Activated CD4-positive, alpha-beta T cell treated with anti-CD3 and anti-CD28 coated beads, Interleukin-2, Interleukin-4, amounts not matched to agents 100 ng/mL and 50 ng/mL, durations not matched to agents 16 hours and 8 hours (primary cell): ENCODE measurements around the gene DCANP1.

Experiments
- DNase-seq: peaks from one replicate; pipeline ENCODE4 v3.0.0-alpha.2; 2020; ENCODE audit warnings: low spot score

DCANP1 gene

GRCh38 chr5:135456238-135457099, 9.3 kb upstream of the DCANP1 start:
- no peak for DNase-seq

DNA sequence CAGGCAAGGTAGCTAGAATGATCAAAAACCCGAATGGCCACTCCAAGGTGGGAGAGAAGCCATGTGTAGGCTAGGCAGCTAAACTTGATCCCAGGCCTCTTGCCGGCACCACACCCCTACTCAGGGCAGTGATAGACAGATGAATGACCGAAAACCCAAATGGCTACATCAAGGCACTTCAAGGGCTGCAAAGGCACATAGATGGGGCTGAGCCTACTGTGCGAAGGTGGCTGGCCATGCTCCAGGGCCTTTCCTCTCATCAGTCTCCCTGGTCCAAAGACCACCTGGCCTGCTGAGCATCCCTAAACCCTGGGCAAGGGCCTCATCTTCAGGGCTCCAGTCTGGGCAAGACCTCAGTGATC, 8.7 kb upstream of the DCANP1 start:
- no peak for DNase-seq

- no peak for DNase-seq
Measured at GRCh38 chr5:135454946-135455345, 7.8 kb upstream of the DCANP1 start.

DNA sequence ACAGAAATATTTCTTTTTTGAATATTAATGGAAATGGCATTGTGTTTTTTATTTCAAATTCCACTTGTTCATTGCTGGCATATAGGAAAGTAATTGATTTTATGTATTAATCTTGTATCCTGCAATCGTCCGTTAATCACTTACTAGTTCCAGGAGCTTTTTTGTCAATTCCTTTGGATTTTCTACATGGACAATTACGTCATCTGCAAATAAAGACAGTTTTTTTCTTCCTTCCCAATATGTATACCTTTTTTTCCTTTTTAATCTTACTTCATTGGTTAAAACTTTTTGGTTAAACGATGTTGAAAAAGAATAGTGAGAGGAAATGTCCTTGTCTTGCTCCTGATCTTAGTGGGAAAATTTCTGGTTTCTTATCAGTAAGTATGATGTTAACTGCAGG, 6.5 kb upstream of the DCANP1 start:
- no peak for DNase-seq

DNA sequence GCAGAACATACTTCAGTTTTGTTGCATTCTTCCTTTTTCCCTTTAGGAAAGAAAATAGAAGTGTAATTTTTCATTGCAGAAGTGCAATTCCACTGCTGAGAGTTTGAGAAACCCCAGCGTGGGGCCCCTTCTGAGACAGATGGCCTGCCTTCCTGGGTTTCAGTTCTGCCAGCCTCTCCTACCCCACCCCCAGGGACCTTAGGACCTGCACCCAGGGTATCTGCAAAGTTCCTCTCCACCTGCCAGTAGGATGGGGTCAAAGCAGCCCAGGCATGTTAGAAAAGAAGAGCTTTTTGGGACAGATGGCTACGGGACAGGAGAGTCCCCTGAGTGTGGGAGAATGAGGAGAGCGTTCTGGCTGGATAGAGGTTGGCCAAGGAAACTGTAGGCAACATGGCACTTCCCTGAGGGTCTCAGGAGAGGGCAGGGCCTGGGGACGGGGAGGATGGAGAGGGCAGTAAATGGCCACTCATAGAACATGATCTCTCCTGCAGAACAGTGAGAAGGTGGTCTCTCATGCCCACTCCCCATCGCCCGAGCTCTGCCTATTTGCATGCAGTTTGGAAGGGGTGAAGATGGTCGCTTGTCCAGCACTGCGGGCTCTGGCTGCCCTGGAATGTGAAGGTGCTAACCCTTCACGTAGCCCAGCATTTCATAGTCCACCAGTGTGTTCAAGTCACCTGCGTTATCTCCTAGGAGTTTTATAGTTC, 5.3 kb upstream of the DCANP1 start, which contains the start of gene TIFAB:
TSS of gene TIFAB (minus strand) at position 31 of the 710 bp plus-strand sequence. CDS start 2,412 bp downstream, outside the sequence.
- DNase-seq = no peak

DNA sequence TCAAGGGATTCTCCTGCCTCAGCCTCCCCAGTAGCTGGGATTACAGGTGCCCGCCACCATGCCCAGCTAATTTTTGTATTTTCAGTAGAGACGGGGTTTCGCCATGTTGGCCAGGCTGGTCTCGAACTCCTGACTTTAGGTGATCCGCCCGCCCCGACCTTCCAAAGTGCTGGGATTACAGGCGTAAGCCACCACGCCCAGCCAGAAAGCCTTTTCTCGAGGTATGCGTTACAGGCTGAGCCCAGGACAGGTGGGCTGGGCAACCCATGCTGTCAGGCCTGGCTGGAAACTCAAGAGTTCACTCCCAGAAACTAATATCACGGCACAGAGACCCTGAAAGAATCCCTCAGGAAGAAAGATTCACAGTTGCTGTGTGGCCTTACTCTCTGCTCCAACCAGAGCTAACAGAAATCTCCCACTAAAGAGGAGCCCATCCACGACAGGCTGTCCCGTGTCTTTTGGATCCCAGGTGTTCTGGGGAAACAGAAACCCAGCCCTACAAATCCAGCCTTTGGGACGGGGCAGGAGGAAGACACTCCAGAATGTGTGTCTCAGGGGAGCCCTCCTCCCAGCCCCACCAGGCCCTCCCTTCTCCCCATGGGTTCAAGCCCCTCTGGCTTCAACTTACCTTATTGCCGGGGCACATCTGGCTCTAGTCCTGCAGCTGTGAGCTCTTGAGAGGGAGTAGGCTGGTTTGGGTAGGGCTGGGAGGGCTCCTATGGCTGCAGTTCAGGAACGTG, 4.6 kb upstream of the DCANP1 start:
- no peak for DNase-seq

- no peak for DNase-seq
Measured at GRCh38 chr5:135450952-135451351, 3.8 kb upstream of the DCANP1 start.

DNA sequence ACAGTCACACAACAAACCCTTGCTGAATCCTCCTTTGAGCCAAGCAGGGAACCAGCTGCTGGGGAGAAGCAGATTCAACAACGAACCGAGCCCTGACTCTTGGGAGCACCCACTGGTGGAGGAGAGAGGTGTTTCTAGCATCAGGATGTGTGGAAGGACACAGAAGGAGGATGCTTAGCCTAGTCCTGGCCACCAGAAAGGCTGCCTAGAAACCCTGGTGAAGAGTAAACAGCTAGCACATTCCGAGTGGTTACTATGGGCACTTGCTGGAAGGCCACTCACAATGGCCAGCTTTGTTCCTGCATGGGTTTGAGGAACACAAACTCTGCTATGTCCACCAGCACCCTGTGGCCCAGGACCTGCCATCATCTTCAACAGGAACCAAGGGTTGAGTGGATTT, 3.2 kb upstream of the DCANP1 start:
- no peak for DNase-seq

GRCh38 chr5:135449644-135450043, 2.5 kb upstream of the DCANP1 start:
- DNase-seq = no peak

DNA sequence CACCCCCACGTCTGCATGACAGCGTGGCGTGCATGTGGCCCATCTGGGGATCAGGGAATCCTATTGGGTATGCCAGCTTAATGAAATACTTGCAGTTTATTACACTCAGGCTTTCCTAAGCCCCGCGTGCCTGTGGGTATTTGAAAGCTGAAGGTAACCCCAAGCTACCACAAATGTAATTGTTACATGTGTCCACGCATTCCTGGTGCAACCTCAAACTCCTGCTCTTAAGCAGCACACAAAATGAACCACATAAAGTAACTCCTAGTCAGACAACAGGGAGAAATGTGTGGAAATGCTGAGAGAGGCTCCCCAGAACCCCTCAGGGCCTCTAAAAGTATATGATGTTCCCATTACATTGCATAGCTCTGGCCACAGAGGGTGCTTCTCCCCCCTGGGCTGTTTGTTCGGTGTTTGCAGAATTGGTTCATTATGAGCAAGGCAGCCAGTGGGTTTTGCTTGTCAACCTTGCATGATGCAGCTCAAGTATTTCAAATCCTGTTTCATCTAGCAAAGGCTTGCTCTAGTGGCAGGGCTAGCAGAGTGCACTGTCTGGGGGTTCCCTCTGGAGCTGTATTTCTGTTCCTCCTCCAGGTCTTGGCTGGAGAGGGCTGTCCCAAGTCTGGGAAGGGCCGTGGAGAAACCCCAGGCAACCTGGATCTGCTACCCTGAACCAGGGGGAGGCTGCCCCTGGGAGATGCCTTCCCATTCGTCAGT, 1.8 kb upstream of the DCANP1 start:
- DNase-seq = no peak

- DNase-seq = no peak
Measured at GRCh38 chr5:135448071-135448739, 1.1 kb upstream of the DCANP1 start.

DNA sequence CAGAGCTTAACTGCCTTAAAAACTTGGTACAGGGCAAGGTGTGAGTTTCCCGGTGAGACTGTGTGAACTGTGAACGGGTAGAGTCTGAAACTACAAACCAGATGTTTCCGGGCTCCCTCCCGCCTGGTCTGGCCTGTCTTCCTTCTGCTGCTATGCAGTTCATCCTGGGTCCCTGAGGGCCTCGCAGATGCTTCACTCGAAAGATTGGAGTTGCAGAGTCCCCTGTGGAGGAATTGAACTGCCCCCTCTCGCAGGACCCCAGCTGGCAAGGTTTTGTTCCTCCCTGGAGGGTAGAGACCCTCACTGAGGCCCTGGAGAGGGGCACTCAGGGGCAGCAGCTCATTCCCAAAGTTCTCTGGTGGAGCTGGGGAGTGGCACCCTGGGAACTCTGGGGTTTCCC, 533 bp downstream of the DCANP1 start:
- DNase-seq = no peak

DNA sequence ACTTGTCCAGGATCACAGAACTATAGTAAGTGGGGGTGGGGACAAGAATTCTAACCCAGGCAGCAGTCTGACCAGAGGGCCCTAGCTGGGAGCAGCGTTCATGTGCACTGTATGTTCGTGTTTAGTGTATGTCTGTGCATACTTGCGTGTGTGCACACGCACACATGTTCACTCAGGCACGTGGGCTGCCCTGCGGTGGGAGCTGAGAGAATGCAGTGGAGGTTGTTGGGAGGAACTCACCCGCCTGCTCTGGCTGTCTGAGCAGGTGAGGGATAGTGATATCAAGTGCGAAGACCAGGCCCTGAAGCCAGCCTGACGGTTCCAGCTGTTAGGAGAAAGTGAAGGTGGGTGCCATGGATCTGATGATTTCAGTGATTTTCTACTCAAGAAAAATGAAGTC, 942 bp downstream of the DCANP1 start:
- DNase-seq = no peak

DNA sequence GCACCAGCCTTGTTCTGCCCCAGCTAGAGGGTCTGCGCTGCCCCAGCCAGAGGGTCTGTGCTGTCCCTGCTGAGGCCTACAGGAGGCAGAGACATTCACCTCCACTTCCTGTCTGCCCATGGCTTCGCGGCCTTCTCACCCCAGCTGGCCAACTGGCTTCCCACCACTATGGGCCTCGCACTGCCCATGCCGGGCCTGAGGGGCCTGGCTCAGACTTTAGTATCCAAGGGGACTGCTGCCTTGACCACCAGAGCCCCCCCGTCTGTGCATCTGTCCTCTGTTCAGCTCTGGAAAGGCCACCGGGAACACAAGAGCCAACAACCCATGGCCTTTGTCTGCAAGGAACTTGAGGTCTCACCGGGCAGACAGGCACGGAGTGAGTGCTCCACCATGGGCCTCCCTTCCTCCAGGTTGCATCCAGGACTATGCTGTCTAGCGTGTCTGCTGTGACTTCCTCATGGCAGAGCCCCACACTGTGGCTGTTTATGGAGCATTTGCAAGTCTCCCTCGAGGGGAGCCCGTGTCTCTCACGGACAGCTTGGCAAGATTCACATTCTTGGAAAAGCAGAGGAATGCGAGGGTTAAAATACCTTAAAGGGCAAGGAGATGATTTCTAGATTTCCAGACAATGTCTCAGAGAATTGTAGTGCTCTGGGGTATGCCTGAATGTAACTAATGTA, 1.7 kb downstream of the DCANP1 start:
- no peak for DNase-seq

DNA sequence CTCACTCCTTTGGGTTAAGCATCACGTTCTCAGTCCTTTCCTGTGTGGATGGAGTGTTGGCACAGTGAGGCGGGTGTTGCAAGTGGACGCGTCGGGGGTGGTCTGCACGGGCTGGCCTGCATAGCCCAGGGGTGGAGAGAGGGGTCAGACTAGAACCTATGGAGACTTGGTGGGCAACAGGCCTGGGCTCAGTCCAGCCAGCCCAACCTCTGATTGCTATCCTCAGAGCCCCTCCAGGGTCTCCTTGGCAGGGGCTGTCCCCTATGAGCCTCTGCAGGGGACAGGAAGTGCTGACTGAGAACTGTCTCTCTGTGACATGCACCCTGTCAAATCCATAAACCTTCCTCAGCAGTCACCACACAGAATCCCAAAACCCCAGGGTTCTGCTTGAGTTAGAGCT, 2.3 kb downstream of the DCANP1 start:
- no peak for DNase-seq

GRCh38 chr5:135444360-135444759, 2.8 kb downstream of the DCANP1 start:
- no peak for DNase-seq

DNA sequence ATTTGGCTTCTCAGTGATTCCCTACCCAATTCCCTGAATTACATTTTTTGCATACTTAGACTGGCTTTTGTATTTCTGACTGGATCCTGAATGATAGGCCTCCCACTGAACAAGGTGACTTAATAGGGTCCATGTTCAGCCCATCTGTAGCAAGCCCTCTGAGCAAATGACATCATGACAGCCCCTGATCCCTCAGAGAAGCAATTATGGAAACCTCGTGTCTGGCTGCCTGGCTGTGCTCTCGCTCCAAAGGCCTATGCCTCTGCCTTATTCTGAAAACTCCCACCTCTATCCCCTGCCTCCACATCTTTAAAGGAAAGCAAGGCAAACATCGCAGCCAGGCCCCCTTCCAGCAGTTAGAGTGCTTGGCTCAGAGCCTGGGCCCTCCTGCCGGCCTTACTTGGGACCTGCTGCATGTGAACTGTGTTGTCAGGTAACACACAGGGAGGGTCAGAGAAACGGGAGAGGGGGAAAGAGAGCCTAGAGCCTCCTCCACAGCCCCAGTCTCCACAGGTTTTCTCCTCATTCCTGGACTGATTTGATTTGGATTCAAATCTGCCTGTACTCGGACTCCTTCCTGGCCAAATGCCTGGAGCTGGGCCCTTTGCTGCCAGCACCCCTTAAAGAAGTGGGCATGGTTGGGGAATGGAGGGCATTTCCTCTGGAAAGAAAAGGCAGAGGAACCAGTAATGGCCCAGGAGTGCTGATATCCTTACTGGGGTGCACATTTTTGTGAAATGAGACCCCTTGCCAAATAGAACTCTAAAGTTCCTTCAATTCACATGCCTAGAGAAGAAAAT, 3.8 kb downstream of the DCANP1 start:
- DNase-seq = no peak

GRCh38 chr5:135442431-135443160, 4.6 kb downstream of the DCANP1 start:
- no peak for DNase-seq

- DNase-seq = no peak
Measured at GRCh38 chr5:135441919-135442318, 5.2 kb downstream of the DCANP1 start.
